H9 (cell line): ENCODE measurements around the gene HCRTR1. TPM values are rescaled to one million over a fixed set of nuclear protein-coding genes. Genes with fewer than 3 reads are reported as not detected.

ENCODE experiments used
- DNase-seq: peaks from one replicate; pipeline ENCODE4 v3.0.0-alpha.2; 2017
- H2AFZ ChIP-seq: one replicate; pipeline ENCODE4 v1.6.1; 2013; ENCODE audit warnings: mild to moderate bottlenecking, low read length, control low read depth, moderate library complexity
- H2AK5ac ChIP-seq: 2 replicates; pipeline ENCODE4 v1.6.1; 2013; ENCODE audit warnings: low read length, control low read depth, mixed read lengths; ENCODE audit not compliant: insufficient read length
- H2BK120ac ChIP-seq: one replicate; pipeline ENCODE4 v1.6.1; 2013; ENCODE audit warnings: low read depth, mild to moderate bottlenecking, low read length, control low read depth, inconsistent platforms; ENCODE audit not compliant: poor library complexity, severe bottlenecking
- H2BK12ac ChIP-seq: 2 replicates; pipeline ENCODE4 v1.6.1; 2013; ENCODE audit warnings: low read length, control low read depth, mixed read lengths, low read depth; ENCODE audit not compliant: insufficient read length
- H2BK15ac ChIP-seq: 2 replicates; pipeline ENCODE4 v1.6.1; 2013; ENCODE audit warnings: low read depth, low read length, control low read depth
- H2BK20ac ChIP-seq: one replicate; pipeline ENCODE4 v1.6.1; 2013; ENCODE audit warnings: low read depth, mild to moderate bottlenecking, low read length, control low read depth, inconsistent platforms; ENCODE audit not compliant: poor library complexity, severe bottlenecking
- H2BK5ac ChIP-seq: 2 replicates; pipeline ENCODE4 v1.6.1; 2013; ENCODE audit warnings: low read length, control low read depth, mixed read lengths; ENCODE audit not compliant: insufficient read length
- H3K14ac ChIP-seq: 2 replicates; pipeline ENCODE4 v1.6.1; 2013; ENCODE audit warnings: low read length, control low read depth; ENCODE audit not compliant: insufficient read depth
- H3K18ac ChIP-seq: 2 replicates; pipeline ENCODE4 v1.6.1; 2013; ENCODE audit warnings: low read depth, mild to moderate bottlenecking, mixed read lengths, low read length, control low read depth; ENCODE audit not compliant: insufficient read length
- H3K23ac ChIP-seq: 2 replicates; pipeline ENCODE4 v1.6.1; 2013; ENCODE audit warnings: low read length, control low read depth, mixed read lengths, low read depth; ENCODE audit not compliant: insufficient read length
- H3K23me2 ChIP-seq: 2 replicates; pipeline ENCODE4 v1.6.1; 2013; ENCODE audit warnings: low read depth, mild to moderate bottlenecking, mixed read lengths, low read length, control low read depth; ENCODE audit not compliant: insufficient read length, poor library complexity, severe bottlenecking
- H3K27ac ChIP-seq: 2 replicates; pipeline ENCODE4 v1.5.1; 2013; ENCODE audit warnings: low read length, control low read depth, mixed read lengths, low read depth; ENCODE audit not compliant: insufficient read length
- H3K27me3 ChIP-seq: 2 replicates; pipeline ENCODE4 v1.6.1; 2013; ENCODE audit warnings: low read length, control low read depth, inconsistent platforms; ENCODE audit not compliant: insufficient read depth
- H3K4ac ChIP-seq: 2 replicates; pipeline ENCODE4 v1.6.1; 2013; ENCODE audit warnings: low read depth, mild to moderate bottlenecking, control low read depth, inconsistent platforms, low read length, moderate library complexity
- H3K4me1 ChIP-seq: 2 replicates; pipeline ENCODE4 v1.6.1; 2013; ENCODE audit warnings: low read length, control low read depth, inconsistent platforms; ENCODE audit not compliant: insufficient read depth
- H3K4me2 ChIP-seq: 2 replicates; pipeline ENCODE4 v1.6.1; 2013; ENCODE audit warnings: low read length, control low read depth, mixed read lengths; ENCODE audit not compliant: insufficient read length, insufficient read depth
- H3K56ac ChIP-seq: 2 replicates; pipeline ENCODE4 v1.6.1; 2013; ENCODE audit warnings: low read depth, mild to moderate bottlenecking, mixed read lengths, low read length, control low read depth; ENCODE audit not compliant: insufficient read length
- H3K79me1 ChIP-seq: 2 replicates; pipeline ENCODE4 v1.6.1; 2013; ENCODE audit warnings: low read depth, mild to moderate bottlenecking, moderate library complexity, low read length, control low read depth, inconsistent platforms; ENCODE audit not compliant: insufficient read depth, poor library complexity, severe bottlenecking
- H3K79me2 ChIP-seq: 2 replicates; pipeline ENCODE4 v1.6.1; 2013; ENCODE audit warnings: low read length, control low read depth, inconsistent platforms; ENCODE audit not compliant: insufficient read depth
- H3K9ac ChIP-seq: 2 replicates; pipeline ENCODE4 v1.6.1; 2013; ENCODE audit warnings: low read length, control low read depth, mixed read lengths; ENCODE audit not compliant: insufficient read length; ENCODE audit errors: extremely low read depth
- H3K9me3 ChIP-seq: one replicate; pipeline ENCODE4 v1.6.1; 2013; ENCODE audit warnings: low read depth, low read length, inconsistent platforms; ENCODE audit not compliant: control insufficient read depth
- H3T11ph ChIP-seq: one replicate; pipeline ENCODE4 v1.6.1; 2013; ENCODE audit warnings: mild to moderate bottlenecking, low read length, control low read depth, inconsistent platforms
- H4K20me1 ChIP-seq: one replicate; pipeline ENCODE4 v1.6.1; 2013; ENCODE audit not compliant: control insufficient read depth, insufficient read length, insufficient read depth
- H4K5ac ChIP-seq: 2 replicates; pipeline ENCODE4 v1.6.1; 2013; ENCODE audit warnings: low read depth, mild to moderate bottlenecking, mixed read lengths, low read length, control low read depth; ENCODE audit not compliant: insufficient read length
- H4K8ac ChIP-seq: replicated peaks from 2 replicates; pipeline ENCODE4 v1.6.1; 2013; ENCODE audit warnings: low read length, control low read depth, mixed read lengths, low read depth; ENCODE audit not compliant: insufficient read length
- H4K91ac ChIP-seq: 2 replicates; pipeline ENCODE4 v1.6.1; 2013; ENCODE audit warnings: low read depth, mild to moderate bottlenecking, moderate library complexity, mixed read lengths, low read length, control low read depth; ENCODE audit not compliant: insufficient read length
- H3K27ac Mint-ChIP-seq, 3 experiments: 2 replicates in 2 of 3; 3 replicates in 1 of 3; pipeline ENCODE4 v1.8.0; 2020 to 2021; ENCODE audit warnings: mixed read lengths in 3 of 3, mild to moderate bottlenecking in 1 of 3, moderate library complexity in 1 of 3
- H3K27me3 Mint-ChIP-seq: 2 replicates; pipeline ENCODE4 v1.8.0; 2021; ENCODE audit warnings: low read depth, mild to moderate bottlenecking, moderate library complexity, mixed read lengths
- H3K36me3 Mint-ChIP-seq, 3 experiments: 2 replicates in 2 of 3; 3 replicates in 1 of 3; pipeline ENCODE4 v1.8.0; 2020 to 2021; ENCODE audit warnings: low read depth in 3 of 3, mixed read lengths in 3 of 3; ENCODE audit not compliant: insufficient read depth in 1 of 3
- H3K4me1 Mint-ChIP-seq, 2 experiments: 2 replicates each; pipeline ENCODE4 v1.8.0; 2020; ENCODE audit warnings: mixed read lengths in 2 of 2
- H3K4me3 Mint-ChIP-seq, 2 experiments: 2 replicates in 1 of 2; 3 replicates in 1 of 2; pipeline ENCODE4 v1.8.0; 2020 to 2021; ENCODE audit warnings: mild to moderate bottlenecking in 2 of 2, mixed read lengths in 2 of 2, moderate library complexity in 1 of 2
- H3K9me3 Mint-ChIP-seq, 2 experiments: 2 replicates in 1 of 2; 3 replicates in 1 of 2; pipeline ENCODE4 v1.8.0; 2020; ENCODE audit warnings: mild to moderate bottlenecking in 2 of 2, mixed read lengths in 2 of 2, moderate library complexity in 1 of 2
- WGBS: extraction: QIAGEN DNeasy Blood & Tissue Kit; methylation state at CpG from one replicate; pipeline ENCODE4 v1.1.7; 2013; ENCODE audit warnings: missing lambda C conversion rate, low lambda C conversion rate, mixed read lengths; ENCODE audit not compliant: insufficient read length; ENCODE audit errors: extremely low coverage; 5-methylcytosine and 5-hydroxymethylcytosine counted together
- total RNA-seq: library from RNA; stranded (reverse); gene quantifications from 2 replicates; pipeline ENCODE4 v1.2.1, GENCODE V29; 2021
- TF ChIP-seq, protein P1 (sequence below): fragments of 200-600 bp; sonication (generic); conservative IDR thresholded peaks from 3 replicates; pipeline ENCODE4 v1.8.0; 2021; ENCODE audit warnings: antibody characterized with exemption, mild to moderate bottlenecking

Gene HCRTR1
- total RNA-seq, 1 experiment from 2014 or later = not detected

GRCh38 chr1:31647106-31647505 lies 29.6 kb downstream of the HCRTR1 start:
- no peaks in the 10 kb centered on the region for H4K20me1 ChIP-seq
- no peak for DNase-seq
- H3K9me3 Mint-ChIP-seq = no peaks in the 10 kb centered on the region
- no peak overlapping the region for H2BK15ac ChIP-seq
- peaks cover 5% of the 10 kb centered on the region for H3K27me3 Mint-ChIP-seq
- H3K79me2 ChIP-seq = peaks cover 6% of the 10 kb centered on the region; the same call in 1 of the 2 replicates
- H4K91ac ChIP-seq = no peak overlapping the region
- no peaks in the 10 kb centered on the region for H3K9me3 ChIP-seq
- no peak overlapping the region for H3K18ac ChIP-seq
- H3K27ac ChIP-seq = no peak overlapping the region
- H3K14ac ChIP-seq = no peak overlapping the region
- no peak overlapping the region for H2BK5ac ChIP-seq
- H2AFZ ChIP-seq = no peak overlapping the region
- no peak overlapping the region for H3K23ac ChIP-seq
- H3K4ac ChIP-seq = no peak overlapping the region
- no peak overlapping the region for H3K56ac ChIP-seq
- H2BK120ac ChIP-seq = no peak overlapping the region
- H3K4me1 Mint-ChIP-seq = peaks cover 14 to 20% of the 10 kb centered on the region in 2 experiments
- H3K27ac Mint-ChIP-seq = no peak overlapping the region
- H4K8ac ChIP-seq = no peak overlapping the region
- peaks cover 6% of the 10 kb centered on the region for H3K23me2 ChIP-seq
- no CpG with 5 or more reads among the region's 2 CpGs for WGBS
- peak overlapping the region in 1 of 2 experiments; percentile 4; a peak in 1 of 5 replicates for H3K4me3 Mint-ChIP-seq
- no peaks in the 10 kb centered on the region for H3K79me1 ChIP-seq
- no peak overlapping the region for H3T11ph ChIP-seq
- peaks cover 4% of the 10 kb centered on the region; the same call in 1 of the 2 replicates for H3K4me1 ChIP-seq
- no peak overlapping the region for H2BK12ac ChIP-seq
- H2AK5ac ChIP-seq = no peak overlapping the region
- H3K4me2 ChIP-seq = no peak overlapping the region
- TF ChIP-seq, protein P1, sequence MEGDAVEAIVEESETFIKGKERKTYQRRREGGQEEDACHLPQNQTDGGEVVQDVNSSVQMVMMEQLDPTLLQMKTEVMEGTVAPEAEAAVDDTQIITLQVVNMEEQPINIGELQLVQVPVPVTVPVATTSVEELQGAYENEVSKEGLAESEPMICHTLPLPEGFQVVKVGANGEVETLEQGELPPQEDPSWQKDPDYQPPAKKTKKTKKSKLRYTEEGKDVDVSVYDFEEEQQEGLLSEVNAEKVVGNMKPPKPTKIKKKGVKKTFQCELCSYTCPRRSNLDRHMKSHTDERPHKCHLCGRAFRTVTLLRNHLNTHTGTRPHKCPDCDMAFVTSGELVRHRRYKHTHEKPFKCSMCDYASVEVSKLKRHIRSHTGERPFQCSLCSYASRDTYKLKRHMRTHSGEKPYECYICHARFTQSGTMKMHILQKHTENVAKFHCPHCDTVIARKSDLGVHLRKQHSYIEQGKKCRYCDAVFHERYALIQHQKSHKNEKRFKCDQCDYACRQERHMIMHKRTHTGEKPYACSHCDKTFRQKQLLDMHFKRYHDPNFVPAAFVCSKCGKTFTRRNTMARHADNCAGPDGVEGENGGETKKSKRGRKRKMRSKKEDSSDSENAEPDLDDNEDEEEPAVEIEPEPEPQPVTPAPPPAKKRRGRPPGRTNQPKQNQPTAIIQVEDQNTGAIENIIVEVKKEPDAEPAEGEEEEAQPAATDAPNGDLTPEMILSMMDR = no peak
- H4K5ac ChIP-seq = no peak overlapping the region
- no peaks in the 10 kb centered on the region for H3K27me3 ChIP-seq
- H3K36me3 Mint-ChIP-seq = no peaks in the 10 kb centered on the region
- no peak overlapping the region for H3K9ac ChIP-seq
- no peak overlapping the region for H2BK20ac ChIP-seq
